ENCODE results near the gene UMAD1. TPM values are rescaled to one million over a fixed set of nuclear protein-coding genes. Genes with fewer than 3 reads are reported as not detected.
A peak's percentile ranks its signal among the peaks of the same experiment; 100 is the strongest.

Gene UMAD1
- total and polyA plus RNA-seq, 2 experiments from 2014 or later, result 8.4 to 12.4 TPM

- Histone ChIP-seq H3K79me2 (replicated peaks; ENCODE audit: insufficient read depth) (no peaks in the 10 kb centered on the region), H3K4me1 (ENCODE audit: insufficient read depth) (peaks cover 27% of the 10 kb centered on the region), H3K36me3 (ENCODE audit: insufficient read depth) (no peaks in the 10 kb centered on the region), H3K27me3 (ENCODE audit: insufficient read depth) (no peaks in the 10 kb centered on the region), H3K9me2 (ENCODE audit: insufficient read depth) (no peaks in the 10 kb centered on the region), H3K27ac (ENCODE audit: low read depth) (no peak overlapping the region), H4K20me1 (replicated peaks; ENCODE audit: insufficient read depth) (no peaks in the 10 kb centered on the region), H2AFZ (no peak overlapping the region), H3K4me2 (no peak overlapping the region), H3F3A (replicated peaks; ENCODE audit: low read depth) (no peaks in the 10 kb centered on the region), H3K4me3 (no peak overlapping the region)
- Mint-ChIP-seq H3K9me3 (no peaks in the 10 kb centered on the region), H3K4me3 (no peak overlapping the region), H3K36me3 (ENCODE audit: low read depth) (no peaks in the 10 kb centered on the region), H3K27ac (no peak overlapping the region), H3K4me1 (peaks cover 32% of the 10 kb centered on the region), H3K27me3 (ENCODE audit: insufficient read depth, low read depth, poor library complexity) (peaks cover 6% of the 10 kb centered on the region)
- TF ChIP-seq ZNF331 (CRISPR knock-in tag; IDR thresholded peaks at IDR 0.05; ENCODE audit: low read depth) (no peak), ZNF114 (CRISPR knock-in tag; IDR thresholded peaks at IDR 0.05) (no peak), ZNF462 (CRISPR knock-in tag; IDR thresholded peaks at IDR 0.05) (no peak), EZH2 (IDR thresholded peaks at IDR 0.05; ENCODE audit: low read depth, unreplicated experiment) (no peak), JUNB (IDR thresholded peaks at IDR 0.05; ENCODE audit: unreplicated experiment) (no peak), EZH2phosphoT487 (IDR thresholded peaks at IDR 0.05; ENCODE audit: unreplicated experiment) (no peak), REST (IDR thresholded peaks at IDR 0.05; ENCODE audit: unreplicated experiment) (no peak), CREB1 (CRISPR knock-in tag; IDR thresholded peaks at IDR 0.05; ENCODE audit: low read depth) (no peak), CTCF (conservative IDR thresholded peaks at IDR 0.05; ENCODE audit: low read depth in 2 of 2) (no peak), POLR2AphosphoS5 (IDR thresholded peaks at IDR 0.05; ENCODE audit: low read depth) (no peak), ETS1 (IDR thresholded peaks at IDR 0.05) (no peak), STAT1 (IDR thresholded peaks at IDR 0.05; ENCODE audit: unreplicated experiment) (no peak)
- ATAC-seq, result peak; percentile 55
- no peak for DNase-seq (ENCODE audit: low spot score)
Measured at GRCh38 chr7:7895004-7895650, 254.6 kb downstream of the UMAD1 start.
